ENCODE data around the gene ZNF564. TPM values are rescaled to one million over a fixed set of nuclear protein-coding genes. Genes with fewer than 3 reads are reported as not detected.

The ZNF564 gene
- polyA plus RNA-seq, 3 donors: 1.0 to 8.4 (median 8.4) TPM

- H3K27me3 Mint-ChIP-seq (ENCODE audit: low read depth in 3 of 3): peaks cover 3 to 21% (median 13%) of the 10 kb centered on the region in 3 donors
- H3K9me3 ChIP-seq (replicated peaks in 1 of 2; ENCODE audit: control insufficient read depth in 1 of 2, insufficient read depth in 1 of 2, low read length in 2 of 2): peaks cover 0 to 15% of the 10 kb centered on the region in 2 donors
- TF ChIP-seq, protein P1, sequence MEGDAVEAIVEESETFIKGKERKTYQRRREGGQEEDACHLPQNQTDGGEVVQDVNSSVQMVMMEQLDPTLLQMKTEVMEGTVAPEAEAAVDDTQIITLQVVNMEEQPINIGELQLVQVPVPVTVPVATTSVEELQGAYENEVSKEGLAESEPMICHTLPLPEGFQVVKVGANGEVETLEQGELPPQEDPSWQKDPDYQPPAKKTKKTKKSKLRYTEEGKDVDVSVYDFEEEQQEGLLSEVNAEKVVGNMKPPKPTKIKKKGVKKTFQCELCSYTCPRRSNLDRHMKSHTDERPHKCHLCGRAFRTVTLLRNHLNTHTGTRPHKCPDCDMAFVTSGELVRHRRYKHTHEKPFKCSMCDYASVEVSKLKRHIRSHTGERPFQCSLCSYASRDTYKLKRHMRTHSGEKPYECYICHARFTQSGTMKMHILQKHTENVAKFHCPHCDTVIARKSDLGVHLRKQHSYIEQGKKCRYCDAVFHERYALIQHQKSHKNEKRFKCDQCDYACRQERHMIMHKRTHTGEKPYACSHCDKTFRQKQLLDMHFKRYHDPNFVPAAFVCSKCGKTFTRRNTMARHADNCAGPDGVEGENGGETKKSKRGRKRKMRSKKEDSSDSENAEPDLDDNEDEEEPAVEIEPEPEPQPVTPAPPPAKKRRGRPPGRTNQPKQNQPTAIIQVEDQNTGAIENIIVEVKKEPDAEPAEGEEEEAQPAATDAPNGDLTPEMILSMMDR (IDR thresholded peaks at IDR 0.05): no peak
- no peak overlapping the region for H3K4me2 ChIP-seq (replicated peaks; ENCODE audit: extremely low read depth, low read length, poor library complexity, severe bottlenecking)
- 97% methylated on average over 6 of the region's 6 CpGs for WGBS (ENCODE audit: insufficient coverage)
- H3K36me3 ChIP-seq (replicated peaks in 1 of 2; ENCODE audit: control insufficient read depth in 1 of 2, insufficient read depth in 2 of 2, low read length in 2 of 2): no peaks in the 10 kb centered on the region
- no peak overlapping the region for H3K4me3 Mint-ChIP-seq
- peaks cover 10 to 13% of the 10 kb centered on the region in 2 donors for H3K4me1 ChIP-seq (ENCODE audit: control insufficient read depth in 1 of 2, insufficient read depth in 2 of 2, low read length in 2 of 2)
- no peaks in the 10 kb centered on the region for H3K79me2 ChIP-seq (ENCODE audit: insufficient read depth, low read length)
- H2AFZ ChIP-seq (ENCODE audit: insufficient read depth, low read depth, low read length, poor library complexity, severe bottlenecking): no peak overlapping the region
- H3K27me3 ChIP-seq (ENCODE audit: control insufficient read depth in 2 of 2, insufficient read depth in 2 of 2, low read length in 2 of 2): peaks cover 0 to 3% of the 10 kb centered on the region in 2 donors
- no peak overlapping the region for H3K27ac Mint-ChIP-seq
- H3K9me3 Mint-ChIP-seq: peaks cover 12 to 85% (median 48%) of the 10 kb centered on the region in 7 donors
- H3K9ac ChIP-seq (ENCODE audit: insufficient read depth, low read length, poor library complexity, severe bottlenecking): no peak overlapping the region
- DNase-seq: no peak
- H3K4me3 ChIP-seq (replicated peaks in 1 of 3; ENCODE audit: low read depth in 2 of 3, low read length in 3 of 3): no peak overlapping the region
- H3K4me1 Mint-ChIP-seq: peaks cover 12% of the 10 kb centered on the region
- H3K36me3 Mint-ChIP-seq: no peaks in the 10 kb centered on the region
- intact Hi-C loops (cut with micrococcal nuclease): no loop called here
- H3K27ac ChIP-seq (ENCODE audit: low read depth in 1 of 2, low read length in 2 of 2): no peak overlapping the region
- H4K20me1 ChIP-seq (ENCODE audit: insufficient read depth, low read length): no peaks in the 10 kb centered on the region
Measured at GRCh38 chr19:12496480-12496879, 54.8 kb downstream of the ZNF564 start.

DNA sequence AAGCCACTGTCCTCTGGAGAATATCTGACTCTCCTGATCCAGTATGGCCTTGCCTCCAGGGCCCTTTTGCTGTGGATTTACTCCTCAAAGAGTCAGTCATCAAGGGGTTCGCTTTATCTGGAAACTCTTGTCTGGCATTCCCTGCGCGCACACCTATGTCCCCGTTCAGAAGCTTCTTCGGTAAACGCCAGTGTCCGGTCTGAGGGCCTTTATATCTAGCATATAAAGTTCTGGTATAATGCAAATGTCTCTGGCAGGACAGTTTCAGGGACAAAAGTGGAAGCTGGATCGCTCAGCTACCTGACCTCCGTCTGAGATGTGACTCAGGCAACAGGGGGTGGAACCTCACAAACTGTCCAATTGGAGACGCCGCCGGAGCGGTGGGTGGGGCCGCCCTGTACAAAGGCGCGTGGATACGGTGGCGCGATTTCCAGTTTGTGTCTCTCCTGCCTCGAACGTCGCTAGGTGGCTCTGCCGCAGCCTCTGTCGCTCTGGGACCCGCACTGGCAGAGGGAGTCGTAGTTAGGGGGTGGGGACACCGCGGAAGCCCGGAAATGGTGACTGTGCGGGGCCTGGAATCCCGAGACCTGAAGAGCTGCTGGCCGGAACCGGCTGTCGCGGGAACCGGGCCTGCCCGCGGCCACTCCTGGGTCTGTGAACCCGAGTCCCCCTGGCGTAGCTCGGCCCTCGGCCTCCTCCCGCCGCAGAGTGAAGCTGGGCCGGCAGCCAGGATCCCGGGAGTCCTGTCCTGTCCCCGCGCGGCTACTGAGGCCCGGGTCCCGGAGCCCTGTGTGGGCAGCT lies 56.1 kb downstream of the ZNF564 start:
- Histone ChIP-seq H3K27ac (ENCODE audit: low read depth in 1 of 2, low read length in 2 of 2) (no peak overlapping the region), H3K36me3 (replicated peaks in 1 of 2; ENCODE audit: control insufficient read depth in 1 of 2, insufficient read depth in 2 of 2, low read length in 2 of 2) (no peaks in the 10 kb centered on the region), H3K9me3 (replicated peaks in 1 of 2; ENCODE audit: control insufficient read depth in 1 of 2, insufficient read depth in 1 of 2, low read length in 2 of 2) (peaks cover 0 to 18% of the 10 kb centered on the region in 2 donors), H3K27me3 (ENCODE audit: control insufficient read depth in 2 of 2, insufficient read depth in 2 of 2, low read length in 2 of 2) (peaks cover 0 to 3% of the 10 kb centered on the region in 2 donors), H3K9ac (ENCODE audit: insufficient read depth, low read length, poor library complexity, severe bottlenecking) (peak overlapping the region; percentile 31), H4K20me1 (ENCODE audit: insufficient read depth, low read length) (no peaks in the 10 kb centered on the region), H3K79me2 (ENCODE audit: insufficient read depth, low read length) (no peaks in the 10 kb centered on the region), H3K4me2 (replicated peaks; ENCODE audit: extremely low read depth, low read length, poor library complexity, severe bottlenecking) (peak overlapping the region; percentile 65), H3K4me1 (ENCODE audit: control insufficient read depth in 1 of 2, insufficient read depth in 2 of 2, low read length in 2 of 2) (peaks cover 10 to 13% of the 10 kb centered on the region in 2 donors), H3K4me3 (replicated peaks in 1 of 3; ENCODE audit: low read depth in 2 of 3, low read length in 3 of 3) (peak overlapping the region; percentile 10 to 71 (median 44)), H2AFZ (ENCODE audit: insufficient read depth, low read depth, low read length, poor library complexity, severe bottlenecking) (peak overlapping the region; percentile 81)
- peaks cover 12% of the 10 kb centered on the region for H3K4me1 Mint-ChIP-seq
- under 1% methylated on average over 48 of the region's 51 CpGs for WGBS (ENCODE audit: insufficient coverage)
- peaks cover 9 to 77% (median 41%) of the 10 kb centered on the region in 7 donors for H3K9me3 Mint-ChIP-seq
- H3K27me3 Mint-ChIP-seq (ENCODE audit: low read depth in 3 of 3): peaks cover 3 to 21% (median 13%) of the 10 kb centered on the region in 3 donors
- H3K4me3 Mint-ChIP-seq: peak overlapping the region; percentile 85 to 93
- intact Hi-C loops (cut with micrococcal nuclease): no loop called here
- H3K27ac Mint-ChIP-seq: peak overlapping the region in 2 of 7 donors; percentile 7 to 46
- H3K36me3 Mint-ChIP-seq: no peaks in the 10 kb centered on the region
- DNase-seq: peak; percentile 70 to 85 (median 83)
- TF ChIP-seq, protein P1 (IDR thresholded peaks at IDR 0.05): peak; percentile 22

Data from CD14-positive monocyte (primary cell).